Astrocyte (in vitro differentiated cells and primary cell): ENCODE measurements around the gene PCDHA7.

Source experiments
- EZH2 ChIP-seq: IDR thresholded peaks from 2 replicates; pipeline ENCODE4 v1.6.1; 2012; ENCODE audit warnings: mild to moderate bottlenecking, low read length, inconsistent platforms; ENCODE audit not compliant: insufficient read depth
- TF ChIP-seq, protein P1 (sequence below): IDR thresholded peaks from 2 replicates; pipeline ENCODE4 v1.5.1; 2011; ENCODE audit warnings: low read depth, mild to moderate bottlenecking, inconsistent platforms, low read length, moderate library complexity; ENCODE audit not compliant: insufficient read depth

DNA sequence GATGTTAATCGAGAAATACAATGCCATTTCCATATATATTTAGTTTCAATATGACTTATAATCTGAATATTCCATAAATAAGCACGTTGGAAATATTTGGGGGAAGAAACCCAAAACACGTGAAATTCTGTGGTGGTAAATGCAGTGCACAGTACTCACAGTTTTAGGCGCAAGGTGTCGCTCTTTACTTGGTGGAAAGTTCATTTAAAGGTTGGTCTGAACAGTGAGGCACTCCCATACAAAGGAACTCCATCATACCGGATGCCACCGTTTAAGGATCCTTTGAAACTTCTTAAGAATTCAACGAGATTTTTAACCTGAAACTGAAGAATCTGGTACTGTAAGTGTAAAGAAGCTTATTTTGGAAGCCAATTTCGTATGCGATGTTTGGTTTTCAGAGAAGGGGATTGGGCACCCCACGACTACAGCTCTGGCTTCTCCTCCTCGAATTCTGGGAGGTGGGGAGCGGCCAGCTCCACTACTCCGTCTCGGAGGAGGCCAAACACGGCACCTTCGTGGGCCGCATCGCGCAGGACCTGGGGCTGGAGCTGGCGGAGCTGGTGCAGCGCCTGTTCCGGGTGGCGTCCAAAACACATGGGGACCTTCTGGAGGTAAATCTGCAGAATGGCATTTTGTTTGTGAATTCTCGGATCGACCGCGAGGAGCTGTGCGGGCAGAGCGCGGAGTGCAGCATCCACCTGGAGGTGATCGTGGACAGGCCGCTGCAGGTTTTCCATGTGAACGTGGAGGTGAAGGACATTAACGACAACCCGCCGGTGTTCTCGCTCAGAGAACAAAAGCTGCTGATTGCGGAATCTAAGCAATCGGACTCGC lies 34.9 kb downstream of the PCDHA7 start, which contains the start of gene PCDHA11:
- TF ChIP-seq, protein P1, sequence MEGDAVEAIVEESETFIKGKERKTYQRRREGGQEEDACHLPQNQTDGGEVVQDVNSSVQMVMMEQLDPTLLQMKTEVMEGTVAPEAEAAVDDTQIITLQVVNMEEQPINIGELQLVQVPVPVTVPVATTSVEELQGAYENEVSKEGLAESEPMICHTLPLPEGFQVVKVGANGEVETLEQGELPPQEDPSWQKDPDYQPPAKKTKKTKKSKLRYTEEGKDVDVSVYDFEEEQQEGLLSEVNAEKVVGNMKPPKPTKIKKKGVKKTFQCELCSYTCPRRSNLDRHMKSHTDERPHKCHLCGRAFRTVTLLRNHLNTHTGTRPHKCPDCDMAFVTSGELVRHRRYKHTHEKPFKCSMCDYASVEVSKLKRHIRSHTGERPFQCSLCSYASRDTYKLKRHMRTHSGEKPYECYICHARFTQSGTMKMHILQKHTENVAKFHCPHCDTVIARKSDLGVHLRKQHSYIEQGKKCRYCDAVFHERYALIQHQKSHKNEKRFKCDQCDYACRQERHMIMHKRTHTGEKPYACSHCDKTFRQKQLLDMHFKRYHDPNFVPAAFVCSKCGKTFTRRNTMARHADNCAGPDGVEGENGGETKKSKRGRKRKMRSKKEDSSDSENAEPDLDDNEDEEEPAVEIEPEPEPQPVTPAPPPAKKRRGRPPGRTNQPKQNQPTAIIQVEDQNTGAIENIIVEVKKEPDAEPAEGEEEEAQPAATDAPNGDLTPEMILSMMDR: no peak
- TF ChIP-seq EZH2: no peak
